ENCODE measurements around the gene EPHX1.

DNA sequence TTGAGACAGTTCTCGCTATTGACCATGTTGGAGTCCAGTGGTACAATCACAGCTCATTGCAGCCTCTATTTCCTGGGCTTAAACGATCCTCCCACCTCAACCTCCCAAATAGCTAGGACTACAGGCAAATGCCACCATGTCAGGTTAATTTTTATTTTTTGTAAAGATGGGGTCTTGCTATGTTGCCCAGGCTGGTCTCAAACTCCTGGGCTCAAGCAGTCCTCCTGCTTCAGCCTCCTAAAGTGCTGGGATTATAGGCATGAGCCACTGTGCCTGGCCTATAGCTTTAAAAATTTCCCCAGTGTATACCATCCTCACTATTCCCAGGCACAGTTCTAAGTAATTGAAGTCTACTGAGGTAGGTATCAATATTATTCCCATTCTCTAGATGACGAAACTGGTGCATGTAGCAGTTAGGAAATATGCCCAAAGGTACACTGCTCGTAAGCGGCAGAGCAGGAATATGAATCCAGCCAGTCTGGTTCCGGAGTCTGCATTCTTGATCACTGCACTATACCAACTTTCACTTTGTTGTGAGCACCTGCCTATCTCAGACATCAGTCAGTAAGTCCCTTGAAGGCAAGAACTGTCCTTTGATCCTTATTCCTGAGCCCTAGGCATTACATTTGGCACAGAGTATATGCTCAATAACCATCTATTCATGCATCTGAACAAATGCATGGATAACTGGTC is 43.8 kb upstream of the EPHX1 start:
- TF ChIP-seq, protein P1, sequence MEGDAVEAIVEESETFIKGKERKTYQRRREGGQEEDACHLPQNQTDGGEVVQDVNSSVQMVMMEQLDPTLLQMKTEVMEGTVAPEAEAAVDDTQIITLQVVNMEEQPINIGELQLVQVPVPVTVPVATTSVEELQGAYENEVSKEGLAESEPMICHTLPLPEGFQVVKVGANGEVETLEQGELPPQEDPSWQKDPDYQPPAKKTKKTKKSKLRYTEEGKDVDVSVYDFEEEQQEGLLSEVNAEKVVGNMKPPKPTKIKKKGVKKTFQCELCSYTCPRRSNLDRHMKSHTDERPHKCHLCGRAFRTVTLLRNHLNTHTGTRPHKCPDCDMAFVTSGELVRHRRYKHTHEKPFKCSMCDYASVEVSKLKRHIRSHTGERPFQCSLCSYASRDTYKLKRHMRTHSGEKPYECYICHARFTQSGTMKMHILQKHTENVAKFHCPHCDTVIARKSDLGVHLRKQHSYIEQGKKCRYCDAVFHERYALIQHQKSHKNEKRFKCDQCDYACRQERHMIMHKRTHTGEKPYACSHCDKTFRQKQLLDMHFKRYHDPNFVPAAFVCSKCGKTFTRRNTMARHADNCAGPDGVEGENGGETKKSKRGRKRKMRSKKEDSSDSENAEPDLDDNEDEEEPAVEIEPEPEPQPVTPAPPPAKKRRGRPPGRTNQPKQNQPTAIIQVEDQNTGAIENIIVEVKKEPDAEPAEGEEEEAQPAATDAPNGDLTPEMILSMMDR (IDR thresholded peaks at IDR 0.05; ENCODE audit: low read depth, low read length, poor library complexity, severe bottlenecking), result no peak
- no peak for TF ChIP-seq EZH2phosphoT487 (IDR thresholded peaks at IDR 0.05; ENCODE audit: borderline replicate concordance, low read length)

Data from DOHH2 (cell line).